ENCODE measurements around the gene SLF2.

DNA sequence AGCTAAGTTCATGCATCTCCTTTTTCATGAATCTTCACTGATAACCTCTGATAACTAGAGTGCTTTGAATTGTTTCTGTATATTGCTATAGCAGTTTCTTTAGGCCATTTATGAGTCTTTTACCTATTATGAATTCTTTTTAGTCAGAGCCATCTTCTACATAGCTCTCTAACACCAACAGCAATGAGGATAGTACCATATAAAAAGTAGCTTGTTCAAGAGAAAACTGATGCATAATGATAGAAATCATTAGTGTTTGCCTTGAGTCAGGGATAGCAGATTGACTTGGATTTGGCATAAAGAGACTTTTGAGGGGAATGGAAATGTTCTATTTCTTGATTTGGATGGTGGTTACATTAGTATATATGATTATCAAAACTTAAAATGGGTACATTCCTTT lies 30.7 kb downstream of the SLF2 start:
- no peak for TF ChIP-seq CTCF (IDR thresholded peaks at IDR 0.05)
- TF ChIP-seq POLR2A (IDR thresholded peaks at IDR 0.05) = no peak

Measured in stomach (tissue), 4 donors.